Adipose tissue (tissue), 3 donors: Measurements from ENCODE around the gene PER3. TPM values are rescaled to one million over a fixed set of nuclear protein-coding genes. Genes with fewer than 3 reads are reported as not detected.

ENCODE experiments used
- H3K27ac ChIP-seq: one replicate; pipeline ENCODE4 v1.5.1; 2013; ENCODE audit warnings: low read depth, low read length
- WGBS, 3 donors: extraction: QIAGEN DNeasy Blood & Tissue Kit; methylation state at CpG; one replicate each; pipeline ENCODE4 v1.1.7; 2013; 5-methylcytosine and 5-hydroxymethylcytosine counted together
- polyA plus RNA-seq, 3 donors: library from polyadenylated mRNA; stranded (reverse); fragments of 200-250 nt; gene quantifications; one replicate each; pipeline ENCODE4 v1.2.3, GENCODE V29; 2013
- donor health status: healthy with polysubstance abuse.
- donor health status: Bipolar disorder and iron deficiency.
- donor health status: healthy.

The PER3 gene
- polyA plus RNA-seq, 3 donors: 3.3 to 6.6 (median 4.1) TPM

GRCh38 chr1:7813677-7814373 lies 29.7 kb downstream of the PER3 start:
- H3K27ac ChIP-seq: no peak overlapping the region
- WGBS, 3 donors: 91 to 98% (median 97%) methylated on average over 3 of the region's 3 CpGs

GRCh38 chr1:7821282-7821681 lies 37.2 kb downstream of the PER3 start:
- no peak overlapping the region for H3K27ac ChIP-seq
- WGBS, 3 donors: 75 to 92% (median 90%) methylated on average over 3 of the region's 3 CpGs

- WGBS, 3 donors: 94 to 98% (median 96%) methylated on average over 8 of the region's 8 CpGs
- H3K27ac ChIP-seq: no peak overlapping the region
Observed at GRCh38 chr1:7824701-7825100, 40.6 kb downstream of the PER3 start.

GRCh38 chr1:7826363-7826762 lies 42.3 kb downstream of the PER3 start:
- 80 to 90% (median 87%) methylated on average over 7 of the region's 7 CpGs for WGBS, 3 donors
- H3K27ac ChIP-seq: no peak overlapping the region

GRCh38 chr1:7827126-7827955 lies 43.2 kb downstream of the PER3 start:
- 81 to 86% (median 82%) methylated on average over 38 to 39 of the region's 39 CpGs for WGBS, 3 donors
- H3K27ac ChIP-seq: no peak overlapping the region

GRCh38 chr1:7831458-7831857 lies 47.4 kb downstream of the PER3 start:
- H3K27ac ChIP-seq: no peak overlapping the region
- 43 to 55% (median 52%) methylated on average over 3 of the region's 3 CpGs for WGBS, 3 donors

- H3K27ac ChIP-seq: no peak overlapping the region
Observed at GRCh38 chr1:7833035-7833434, 48.9 kb downstream of the PER3 start.

- 94 to 100% (median 96%) methylated on average over 2 of the region's 2 CpGs for WGBS, 3 donors
- no peak overlapping the region for H3K27ac ChIP-seq
Observed at GRCh38 chr1:7838714-7839113, 54.6 kb downstream of the PER3 start.

GRCh38 chr1:7839526-7839925 lies 55.4 kb downstream of the PER3 start:
- WGBS, 3 donors: 87 to 97% (median 96%) methylated on average over 3 of the region's 3 CpGs
- H3K27ac ChIP-seq: no peak overlapping the region

- no peak overlapping the region for H3K27ac ChIP-seq
- 89 to 92% (median 89%) methylated on average over 4 of the region's 4 CpGs for WGBS, 3 donors
Observed at GRCh38 chr1:7842517-7842916, 58.4 kb downstream of the PER3 start.

GRCh38 chr1:7845761-7846160 lies 61.7 kb downstream of the PER3 start:
- 74 to 100% (median 90%) methylated on average over 2 of the region's 2 CpGs for WGBS, 3 donors
- H3K27ac ChIP-seq: no peak overlapping the region

GRCh38 chr1:7846656-7847055 lies 62.6 kb downstream of the PER3 start:
- H3K27ac ChIP-seq: no peak overlapping the region
- 88 to 94% (median 91%) methylated on average over 7 of the region's 7 CpGs for WGBS, 3 donors

GRCh38 chr1:7847599-7847998 lies 63.5 kb downstream of the PER3 start:
- 40 to 67% (median 59%) methylated on average over 4 of the region's 4 CpGs for WGBS, 3 donors
- H3K27ac ChIP-seq: no peak overlapping the region

- WGBS, 3 donors: 87 to 92% (median 90%) methylated on average over 15 of the region's 15 CpGs
- no peak overlapping the region for H3K27ac ChIP-seq
Observed at GRCh38 chr1:7850786-7851185, 66.7 kb downstream of the PER3 start.

- H3K27ac ChIP-seq: no peak within 1 kb of the TSS
- 71 to 78% (median 73%) methylated on average over 10 of the region's 10 CpGs for WGBS, 3 donors
Observed at GRCh38 chr1:7852804-7853683, 69.0 kb downstream of the PER3 start, which contains the start of gene UTS2. UTS2 (minus strand) TSS chr1:7853065; CDS start chr1:7853003, 62 bp downstream.

GRCh38 chr1:7853684-7854026 lies 69.6 kb downstream of the PER3 start:
- WGBS, 3 donors: 82 to 88% (median 86%) methylated on average over 7 of the region's 7 CpGs
- no peak overlapping the region for H3K27ac ChIP-seq

GRCh38 chr1:7856345-7856744 lies 72.3 kb downstream of the PER3 start:
- no peak overlapping the region for H3K27ac ChIP-seq
- 45 to 71% (median 47%) methylated on average over 15 of the region's 15 CpGs for WGBS, 3 donors

- 55 to 66% (median 61%) methylated on average over 2 of the region's 2 CpGs for WGBS, 3 donors
- no peak overlapping the region for H3K27ac ChIP-seq
Observed at GRCh38 chr1:7857000-7857399, 72.9 kb downstream of the PER3 start.

- H3K27ac ChIP-seq: no peak overlapping the region
- 75 to 85% (median 82%) methylated on average over 4 of the region's 4 CpGs for WGBS, 3 donors
Observed at GRCh38 chr1:7857985-7858384, 73.9 kb downstream of the PER3 start.
